GM12878 (cell line): ENCODE data around the gene TGFBI.

Source experiments
- CTCF ChIP-seq, 3 experiments: IDR thresholded peaks in 2 of 3; conservative IDR thresholded peaks in 1 of 3; 2 replicates each; pipeline ENCODE4 v1.5.1; 2011; ENCODE audit warnings: low read depth in 3 of 3, low read length in 3 of 3, mild to moderate bottlenecking in 3 of 3, control low read depth in 2 of 3, moderate library complexity in 2 of 3, inconsistent platforms in 1 of 3, mixed read lengths in 1 of 3; ENCODE audit not compliant: control insufficient read depth in 2 of 3, insufficient read depth in 1 of 3; ENCODE audit errors: extremely low read depth in 1 of 3
- EP300 ChIP-seq, 2 experiments: fragments of 150-350 bp in 1 of 2; IDR thresholded peaks; 2 replicates each; pipeline ENCODE4 v1.6.1; 2011 to 2012; ENCODE audit warnings: low read depth in 2 of 2, low read length in 2 of 2, borderline replicate concordance in 1 of 2, improper control_type of control experiment in 1 of 2, inconsistent platforms in 1 of 2; ENCODE audit not compliant: control insufficient read depth in 1 of 2
- ZNF24 ChIP-seq: fragments of 450-650 bp; IDR thresholded peaks from 2 replicates; pipeline ENCODE4 v1.6.1; 2017; ENCODE audit warnings: antibody characterized with exemption, mild to moderate bottlenecking

GRCh38 chr5:136055612-136056309 is 27.0 kb downstream of the TGFBI start:
- no peak for TF ChIP-seq ZNF24
- no peak for TF ChIP-seq EP300 (IDR thresholded peaks at IDR 0.05; ENCODE audit: borderline replicate concordance in 1 of 2, control insufficient read depth in 1 of 2, low read depth in 2 of 2, low read length in 2 of 2)
- TF ChIP-seq CTCF (IDR thresholded peaks at IDR 0.05 in 2 of 3, conservative IDR thresholded peaks at IDR 0.05 in 1 of 3; ENCODE audit: control insufficient read depth in 2 of 3, extremely low read depth in 1 of 3, insufficient read depth in 1 of 3, low read depth in 3 of 3, low read length in 3 of 3), result no peak
